Esophagus mucosa (tissue), 1 donor: ENCODE results near the gene UBE2I. TPM values are rescaled to one million over a fixed set of nuclear protein-coding genes. Genes with fewer than 3 reads are reported as not detected.
A peak's percentile ranks its signal among the peaks of the same experiment; 100 is the strongest.

Experiments used
- ATAC-seq: fragments of 200-7000 bp; cut with Tn5 transposase; one replicate; pipeline ENCODE4 v1.9.1; 2020
- total RNA-seq: library from RNA; stranded (reverse); gene quantifications from one replicate; pipeline ENCODE4 v1.2.4, GENCODE V29; 2023
- donor health status: DM: yes; HTN: yes; CAD: no.

UBE2I gene
- total RNA-seq, 1 donor from 2014 or later: 93.1 TPM

- peak; percentile 72 for ATAC-seq
Measured at GRCh38 chr16:1363501-1364041, 54.1 kb downstream of the UBE2I start.

DNA sequence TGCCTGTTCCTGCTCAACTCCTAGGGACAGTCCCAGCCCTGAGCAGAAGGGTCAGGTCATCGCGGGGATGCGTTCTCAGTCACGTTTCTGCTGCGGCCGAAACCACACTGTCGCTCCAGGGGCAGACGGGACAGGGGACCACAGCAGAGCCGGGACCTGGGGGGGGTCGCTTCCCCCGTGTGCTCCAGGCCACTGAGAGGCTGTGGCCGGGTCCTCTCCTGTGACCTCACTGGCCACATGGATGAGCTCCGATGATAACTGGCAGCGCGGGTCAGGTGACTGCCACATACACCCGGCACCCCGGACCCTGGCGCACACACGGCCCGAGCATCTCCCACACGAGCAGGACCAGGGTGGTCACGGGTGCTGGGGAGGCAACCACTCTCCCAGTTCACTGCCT lies 55.1 kb downstream of the UBE2I start:
- ATAC-seq: no peak

DNA sequence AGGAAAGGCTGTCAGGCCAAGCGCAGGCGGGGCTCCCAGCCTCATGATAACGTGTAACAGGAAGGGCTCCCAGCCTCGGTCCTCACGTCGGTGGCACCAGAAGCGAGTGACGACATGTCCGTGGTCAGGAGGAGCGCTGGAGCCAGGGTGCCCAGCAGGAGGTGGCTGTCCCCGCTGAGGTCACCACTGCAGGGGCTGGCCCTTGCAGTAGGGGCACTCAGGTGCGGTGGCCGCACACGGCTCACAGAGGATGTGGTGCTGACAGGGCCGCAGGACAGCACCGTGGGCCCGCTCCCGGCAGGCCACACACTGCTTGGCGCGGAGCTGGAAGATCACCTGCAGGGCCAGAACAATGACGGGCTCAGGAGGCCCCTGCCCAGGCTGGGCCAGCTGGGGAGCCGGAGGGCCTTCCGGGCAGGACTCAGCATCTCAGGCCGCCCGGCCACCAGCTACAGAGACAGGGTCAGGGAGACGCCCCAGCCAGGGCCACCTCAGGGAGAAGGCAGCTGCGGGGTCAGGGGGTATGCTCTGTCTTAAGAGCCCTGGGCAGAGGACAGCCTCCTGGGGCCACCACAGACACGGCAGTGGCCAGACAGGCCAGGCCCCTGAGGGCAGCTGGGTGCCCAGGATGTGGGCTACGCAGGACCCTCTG lies 56.8 kb downstream of the UBE2I start:
- ATAC-seq: no peak

DNA sequence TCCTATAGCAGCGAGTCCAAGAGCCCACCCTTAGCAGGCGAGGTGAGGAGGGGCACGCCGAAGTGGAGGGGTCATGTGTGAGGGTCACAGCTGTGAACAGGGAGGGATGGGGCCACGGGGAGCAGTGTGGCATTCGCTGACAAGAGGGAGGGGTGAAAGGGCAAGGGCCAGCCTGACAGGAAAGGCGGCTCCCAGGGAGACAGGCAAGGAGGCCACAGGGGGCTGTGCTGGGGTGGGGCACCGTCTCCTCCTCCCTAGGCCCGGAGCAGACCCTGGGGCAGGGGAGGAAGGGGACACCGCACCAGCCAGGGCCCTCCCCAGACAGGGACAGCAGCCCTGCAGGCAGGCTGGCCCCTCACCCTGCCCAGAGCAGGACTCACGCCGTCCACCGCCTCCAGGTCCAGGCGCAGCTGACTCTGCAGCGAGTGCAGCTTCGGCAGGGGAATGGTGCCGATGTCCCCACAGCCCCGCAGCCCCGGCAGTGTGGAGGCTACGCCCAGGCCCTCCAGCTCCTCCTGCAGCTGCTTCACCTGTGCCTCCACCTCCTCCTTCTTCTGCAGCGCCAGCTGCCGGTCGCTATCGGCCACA lies 57.4 kb downstream of the UBE2I start:
- no peak for ATAC-seq

DNA sequence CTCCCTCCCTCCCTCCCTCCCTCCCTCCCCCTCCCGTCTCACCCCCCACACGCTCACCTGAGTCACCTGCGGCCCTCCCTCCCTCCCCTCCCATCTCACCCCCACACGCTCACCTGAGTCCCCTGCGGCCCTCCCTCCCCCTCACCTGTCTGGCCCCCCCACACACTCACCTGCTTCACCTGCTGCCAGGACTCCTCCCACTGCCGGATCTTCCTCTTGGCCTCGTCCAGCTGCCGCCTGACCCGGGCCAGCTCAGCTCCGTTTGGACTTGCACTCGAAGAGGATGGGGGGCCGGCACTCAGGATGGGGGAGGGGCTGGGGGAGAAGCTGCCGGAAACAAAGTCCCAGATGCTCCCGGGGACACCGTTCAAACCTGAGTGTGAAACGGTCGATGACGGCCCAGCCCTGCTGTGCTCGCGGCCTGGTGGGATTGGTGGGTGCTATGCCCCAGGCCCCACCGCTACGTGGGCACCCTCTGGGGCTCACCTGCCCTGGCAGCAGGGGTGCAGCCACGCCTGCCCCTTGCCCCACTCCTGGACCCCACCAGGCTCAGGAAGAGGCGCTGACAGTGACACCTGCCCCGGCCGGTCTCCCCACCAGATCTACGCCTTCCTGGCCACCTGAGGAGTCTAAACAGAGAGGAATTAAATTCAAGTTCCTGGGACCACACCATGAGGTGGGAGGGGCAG lies 58.2 kb downstream of the UBE2I start:
- no peak for ATAC-seq

- no peak for ATAC-seq
Measured at GRCh38 chr16:1371054-1371978, 61.9 kb downstream of the UBE2I start.

- ATAC-seq: no peak
Measured at GRCh38 chr16:1372292-1372950, 63.0 kb downstream of the UBE2I start.

- ATAC-seq: no peak
Measured at GRCh38 chr16:1374418-1375297, 65.2 kb downstream of the UBE2I start.

DNA sequence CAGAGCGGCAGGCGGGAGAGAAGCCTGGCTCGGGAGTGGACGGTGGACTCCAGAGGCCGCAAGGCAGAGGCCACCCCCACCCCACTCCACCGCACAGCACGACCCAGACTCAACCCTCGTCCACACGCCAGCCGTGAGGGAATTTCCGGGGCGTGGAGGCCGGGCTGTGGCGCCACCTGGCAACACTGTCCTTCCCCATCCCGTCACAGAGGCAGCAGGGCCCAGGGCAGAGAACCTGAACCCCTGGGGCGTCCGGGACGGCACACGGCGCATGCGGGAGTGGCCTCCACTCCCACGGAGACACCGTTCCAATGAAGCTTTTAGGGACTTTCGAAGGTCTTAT lies 65.8 kb downstream of the UBE2I start:
- ATAC-seq: no peak

DNA sequence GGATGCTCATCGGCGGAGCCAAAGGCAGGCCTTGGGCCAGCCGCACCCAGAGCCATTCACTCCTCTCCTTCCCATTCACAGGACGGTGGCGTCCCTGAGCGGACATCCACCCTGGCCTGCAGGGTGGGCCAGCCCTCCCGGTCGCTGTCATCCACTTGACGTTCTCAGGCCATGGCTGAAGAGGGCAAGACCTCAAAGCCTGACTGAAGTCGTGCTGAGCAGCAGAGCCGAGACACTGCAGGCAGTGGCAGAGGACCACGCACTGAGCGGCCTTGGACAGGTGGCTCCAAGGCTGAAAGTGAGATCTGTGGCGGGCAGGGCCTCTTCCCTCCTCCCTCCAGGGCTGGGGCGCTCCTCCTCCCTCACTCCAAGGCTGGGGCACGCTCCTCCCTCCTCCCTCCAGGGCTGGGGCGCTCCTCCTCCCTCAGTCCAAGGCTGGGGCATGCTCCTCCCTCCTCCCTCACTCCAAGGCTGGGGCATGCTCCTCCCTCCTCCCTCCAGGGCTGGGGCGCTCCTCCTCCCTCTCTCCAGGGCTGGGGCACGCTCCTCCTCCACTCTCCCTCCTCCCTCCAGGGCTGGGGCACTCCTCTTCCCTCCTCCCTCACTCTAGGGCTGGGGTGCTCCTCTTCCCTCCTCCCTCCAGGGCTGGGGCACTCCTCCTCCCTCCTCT lies 66.4 kb downstream of the UBE2I start:
- ATAC-seq: peak; percentile 3

Other genes starting within 250 kb of the UBE2I start
- gene SSTR5, start 236.9 kb upstream of the UBE2I start, total RNA-seq: not detected
- not detected for gene C1QTNF8, start 213.4 kb upstream of the UBE2I start, total RNA-seq
- gene CACNA1H, start 156.5 kb upstream of the UBE2I start, total RNA-seq: 1.1 TPM
- gene TPSG1, start 84.4 kb upstream of the UBE2I start, total RNA-seq: 0.24 TPM
- gene TPSB2, start 79.5 kb upstream of the UBE2I start, total RNA-seq: 4.5 TPM
- gene TPSAB1, start 68.9 kb upstream of the UBE2I start, total RNA-seq: 4.6 TPM
- not detected for gene TPSD1, start 53.6 kb upstream of the UBE2I start, total RNA-seq
- 2.0 TPM for gene BAIAP3, start 24.0 kb downstream of the UBE2I start, total RNA-seq
- 42.6 TPM for gene TSR3, start 42.2 kb downstream of the UBE2I start, total RNA-seq
- 25.7 TPM for gene GNPTG, start 42.3 kb downstream of the UBE2I start, total RNA-seq
- 5.3 TPM for gene UNKL, start 105.1 kb downstream of the UBE2I start, total RNA-seq
- gene UQCC4, start 111.1 kb downstream of the UBE2I start, total RNA-seq: 13.7 TPM
- not detected for gene PERCC1, start 121.4 kb downstream of the UBE2I start, total RNA-seq
- gene CCDC154, start 134.9 kb downstream of the UBE2I start, total RNA-seq: 0.12 TPM
- 18.6 TPM for gene CLCN7, start 165.4 kb downstream of the UBE2I start, total RNA-seq
- gene PTX4, start 179.3 kb downstream of the UBE2I start, total RNA-seq: not detected
- gene TELO2, start 183.7 kb downstream of the UBE2I start, total RNA-seq: 21.3 TPM
- 2.8 TPM for gene TMEM204, start 224.0 kb downstream of the UBE2I start, total RNA-seq